CD4-positive, alpha-beta T cell treated with Interleukin-15 for 4 hours (primary cell): ENCODE data around the gene GDA.

Experiments
- DNase-seq: peaks from one replicate; pipeline ENCODE4 v3.0.0-alpha.2; 2020; ENCODE audit warnings: low spot score

GDA gene

GRCh38 chr9:72150661-72151060, 1.4 kb downstream of the GDA start:
- DNase-seq: no peak

GRCh38 chr9:72151104-72151503, 1.9 kb downstream of the GDA start:
- DNase-seq: no peak

- DNase-seq: no peak
Measured at GRCh38 chr9:72154468-72155285, 5.4 kb downstream of the GDA start.

GRCh38 chr9:72155301-72155700, 6.1 kb downstream of the GDA start:
- no peak for DNase-seq

GRCh38 chr9:72156586-72156985, 7.3 kb downstream of the GDA start:
- DNase-seq: no peak

- DNase-seq: no peak
Measured at GRCh38 chr9:72158680-72159079, 9.4 kb downstream of the GDA start.

DNA sequence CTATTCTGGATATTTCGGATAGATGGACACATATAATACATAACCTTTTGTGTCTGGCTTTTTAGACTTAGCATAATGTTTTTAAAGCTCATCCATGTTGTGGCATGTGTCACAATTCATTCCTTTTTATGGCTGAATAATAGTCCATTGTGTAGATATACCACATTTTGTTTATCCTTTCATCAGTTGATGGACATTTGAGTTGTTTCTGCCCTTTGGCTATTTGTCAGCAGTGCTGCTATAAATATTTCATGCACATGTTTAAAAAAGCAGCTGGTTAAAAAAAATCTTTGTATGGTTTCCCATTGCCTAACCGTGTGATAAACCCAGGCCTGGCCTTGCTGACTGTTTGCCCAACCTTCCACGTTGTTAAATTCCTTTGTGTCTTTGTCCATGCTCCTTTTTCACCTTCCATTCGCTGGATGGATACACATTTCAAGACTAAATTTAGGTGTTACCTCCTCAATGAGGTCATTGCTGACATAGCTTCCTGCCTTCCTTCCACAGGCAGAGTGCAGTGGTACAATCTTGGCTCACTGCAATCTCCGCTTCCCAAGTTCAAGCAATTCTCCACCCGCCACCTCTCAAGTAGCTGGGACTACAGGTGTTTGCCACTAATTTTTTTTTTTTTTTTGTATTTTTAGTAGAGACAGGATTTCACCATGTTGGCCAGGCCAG, 11.3 kb downstream of the GDA start:
- DNase-seq: no peak

DNA sequence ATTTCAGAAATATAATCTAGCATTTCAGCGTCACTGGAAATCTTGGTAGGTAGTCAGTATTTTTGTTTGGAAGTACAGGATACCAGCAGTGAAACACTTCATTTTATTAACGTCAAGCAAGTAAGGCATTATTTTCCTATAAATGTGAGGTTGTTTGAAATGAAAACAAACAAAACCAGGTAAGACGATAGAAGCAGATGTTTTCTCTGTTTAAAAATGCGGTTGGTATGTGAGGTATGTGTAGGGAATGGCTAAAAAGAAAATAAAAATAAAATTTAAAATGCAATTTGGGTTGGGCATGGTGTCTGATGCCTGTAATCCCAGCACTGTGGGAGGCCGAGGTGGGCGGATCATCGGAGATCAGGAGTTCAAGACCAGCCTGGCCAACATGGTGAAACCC, 16.1 kb downstream of the GDA start:
- no peak for DNase-seq

- DNase-seq: no peak
Measured at GRCh38 chr9:72165821-72166547, 16.7 kb downstream of the GDA start.

- no peak for DNase-seq
Measured at GRCh38 chr9:72168075-72168474, 18.8 kb downstream of the GDA start.

DNA sequence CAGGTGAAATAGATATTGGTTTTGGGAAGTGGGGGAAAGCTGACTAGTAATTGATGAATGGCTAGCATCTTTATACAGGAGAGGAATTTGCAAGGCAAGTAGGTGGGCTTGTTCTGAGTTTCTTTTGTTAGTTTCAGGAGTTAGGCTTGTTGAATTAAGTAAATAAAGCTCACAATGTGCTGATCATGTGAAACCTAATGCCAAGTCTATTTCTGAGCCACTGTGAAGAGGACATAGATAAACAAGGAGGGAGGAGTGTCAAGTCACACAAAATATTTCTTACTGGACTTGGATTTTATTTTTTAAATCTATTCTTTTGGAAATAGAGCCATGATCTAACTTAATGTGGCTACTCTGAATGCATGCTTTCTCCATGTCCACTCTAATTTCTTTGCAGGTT, 19.9 kb downstream of the GDA start:
- DNase-seq: no peak

DNA sequence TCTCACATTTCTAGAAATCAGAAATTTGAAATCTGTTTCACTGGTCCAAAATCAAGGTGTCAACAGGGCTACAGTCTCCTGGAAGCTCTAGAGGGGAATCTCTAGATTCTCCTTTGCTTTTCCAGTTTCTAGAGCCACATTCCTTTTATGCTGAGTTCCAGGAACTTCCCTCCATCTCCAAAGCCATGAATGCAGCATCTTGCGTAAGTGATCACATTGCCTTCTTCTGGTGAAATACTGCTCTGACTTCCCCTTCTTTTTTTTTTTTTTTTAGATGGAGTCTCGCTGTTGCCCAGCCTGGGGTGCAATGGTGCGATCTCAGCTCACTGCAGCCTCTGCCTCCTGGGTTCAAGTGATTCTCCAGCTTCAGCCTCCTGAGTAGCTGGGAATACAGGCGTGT, 23.8 kb downstream of the GDA start:
- no peak for DNase-seq

DNA sequence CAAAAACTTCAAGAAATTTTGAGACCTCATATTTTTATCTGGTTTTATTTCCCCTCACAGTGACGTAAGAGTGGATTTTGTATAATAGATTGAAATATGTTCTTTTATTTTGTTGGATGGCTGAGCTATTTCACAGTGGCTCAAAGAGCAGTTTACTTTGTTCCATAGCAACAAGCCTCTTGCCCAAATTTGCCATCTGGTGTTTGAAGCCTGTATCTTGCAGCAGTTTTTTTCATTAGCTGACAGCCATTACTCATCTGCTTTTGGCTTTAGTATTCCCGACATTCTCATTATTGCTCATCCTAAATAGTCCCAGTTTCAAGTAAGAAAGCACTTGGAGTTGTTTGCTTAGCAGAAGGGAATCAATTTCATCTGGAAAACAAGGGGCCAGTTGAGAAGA, 36.3 kb downstream of the GDA start:
- no peak for DNase-seq

DNA sequence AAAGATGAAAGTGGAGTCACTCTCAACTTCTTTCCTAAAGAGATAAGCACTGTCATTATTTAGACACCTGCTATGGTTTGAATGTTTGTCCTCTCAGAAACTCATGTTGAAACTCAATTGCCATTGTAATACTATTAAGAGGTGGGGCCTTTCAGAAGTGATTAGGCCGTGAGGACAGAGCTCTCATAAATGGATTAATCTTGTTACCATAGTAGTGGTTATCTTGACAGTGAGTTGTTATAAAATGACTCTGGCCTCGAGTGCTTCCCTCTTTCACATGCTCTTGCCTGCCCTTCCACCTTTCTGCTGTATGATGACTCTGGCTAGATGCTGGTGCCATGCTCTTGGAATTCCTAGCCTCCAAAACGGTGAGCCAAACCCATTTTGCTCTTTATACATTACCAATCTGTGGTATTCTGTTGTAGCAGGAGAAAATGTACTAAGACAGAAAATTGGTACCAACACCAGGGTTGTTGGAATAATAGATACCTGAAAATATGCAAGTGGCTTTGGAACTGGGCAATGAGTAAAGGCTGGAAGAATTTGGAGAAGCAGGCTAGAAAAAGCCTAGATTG, 38.0 kb downstream of the GDA start:
- no peak for DNase-seq

- DNase-seq: no peak
Measured at GRCh38 chr9:72188232-72188631, 39.0 kb downstream of the GDA start.

GRCh38 chr9:72193478-72193881, 44.2 kb downstream of the GDA start:
- DNase-seq: no peak

GRCh38 chr9:72199238-72199637, 50.0 kb downstream of the GDA start:
- DNase-seq: no peak

DNA sequence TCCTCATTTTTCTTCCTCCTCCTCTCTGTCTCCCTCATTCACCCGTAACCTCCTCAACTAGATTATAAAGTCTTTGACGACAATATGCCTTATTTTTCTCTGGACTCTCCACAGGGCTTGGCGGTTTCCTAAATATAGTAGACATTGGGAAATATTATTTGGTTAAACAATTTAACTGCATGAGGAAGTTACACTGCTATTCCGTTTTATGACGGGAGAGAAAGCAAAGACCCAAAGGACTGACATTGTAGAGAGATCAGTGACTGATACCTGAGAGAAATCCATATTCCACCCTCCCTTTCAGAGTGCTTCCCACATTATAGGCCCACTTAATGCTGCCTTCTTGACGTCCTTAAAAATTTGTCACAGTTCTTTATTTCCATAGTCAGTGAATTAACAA, 51.2 kb downstream of the GDA start:
- DNase-seq: no peak

DNA sequence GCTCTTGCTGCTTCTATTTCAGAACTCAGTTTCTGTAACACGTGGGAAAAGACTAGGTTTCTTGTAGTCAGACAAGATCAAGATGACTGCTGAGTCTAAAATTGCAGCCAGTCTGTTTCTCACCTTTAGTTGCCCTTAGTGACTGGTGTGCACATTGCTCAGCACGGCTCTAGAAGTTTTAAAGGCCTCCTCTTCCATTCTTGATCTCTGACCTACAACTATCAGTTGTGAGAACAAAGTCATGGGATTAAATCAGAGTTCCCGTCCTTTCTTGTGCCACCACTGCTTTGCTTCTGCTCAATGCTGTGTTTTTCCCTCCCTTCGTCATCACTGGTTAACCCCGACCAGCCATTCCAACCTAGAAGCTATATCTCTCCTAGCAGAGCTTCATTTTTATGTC, 52.8 kb downstream of the GDA start:
- DNase-seq: no peak

- DNase-seq: no peak
Measured at GRCh38 chr9:72203205-72203803, 54.1 kb downstream of the GDA start.

DNA sequence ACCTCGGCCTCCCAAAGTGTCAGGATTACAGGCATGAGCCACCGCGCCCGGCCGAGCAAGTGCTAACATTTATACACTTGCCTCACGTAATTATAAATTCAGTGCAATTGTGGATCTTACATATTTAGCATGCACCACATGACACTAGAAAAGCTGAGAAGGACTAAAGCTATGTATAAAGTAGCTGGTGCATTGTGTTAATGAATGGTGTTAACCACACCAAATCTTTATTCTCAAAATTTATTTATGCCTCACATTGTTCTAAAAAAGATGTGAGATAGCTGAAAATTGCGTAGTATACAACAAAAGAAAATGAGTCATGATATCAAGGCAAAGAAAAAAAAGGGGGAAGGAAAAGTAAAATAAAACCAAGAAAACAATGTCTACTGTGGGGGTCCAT, 54.8 kb downstream of the GDA start:
- DNase-seq: no peak

- no peak for DNase-seq
Measured at GRCh38 chr9:72205513-72205912, 56.3 kb downstream of the GDA start.
